Activated gamma-delta T cell (primary cell): ENCODE results near the gene CAMP.
"Not testable (repeated sequence)": the region's sequence is repeated elsewhere in the genome, so short reads cannot be mapped to it uniquely, and the experiment has no call there.

Experiments used
- DNase-seq: peaks from one replicate; lab custom pipeline; 2025; lab: John Stamatoyannopoulos, UW
- total RNA-seq, 2 donors: gene quantifications; one replicate each; lab custom pipeline; 2026; lab: John Stamatoyannopoulos, UW

The CAMP gene, protein sequence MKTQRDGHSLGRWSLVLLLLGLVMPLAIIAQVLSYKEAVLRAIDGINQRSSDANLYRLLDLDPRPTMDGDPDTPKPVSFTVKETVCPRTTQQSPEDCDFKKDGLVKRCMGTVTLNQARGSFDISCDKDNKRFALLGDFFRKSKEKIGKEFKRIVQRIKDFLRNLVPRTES
- total RNA-seq = 0 to 0.04 reads per million in 2 donors

DNA sequence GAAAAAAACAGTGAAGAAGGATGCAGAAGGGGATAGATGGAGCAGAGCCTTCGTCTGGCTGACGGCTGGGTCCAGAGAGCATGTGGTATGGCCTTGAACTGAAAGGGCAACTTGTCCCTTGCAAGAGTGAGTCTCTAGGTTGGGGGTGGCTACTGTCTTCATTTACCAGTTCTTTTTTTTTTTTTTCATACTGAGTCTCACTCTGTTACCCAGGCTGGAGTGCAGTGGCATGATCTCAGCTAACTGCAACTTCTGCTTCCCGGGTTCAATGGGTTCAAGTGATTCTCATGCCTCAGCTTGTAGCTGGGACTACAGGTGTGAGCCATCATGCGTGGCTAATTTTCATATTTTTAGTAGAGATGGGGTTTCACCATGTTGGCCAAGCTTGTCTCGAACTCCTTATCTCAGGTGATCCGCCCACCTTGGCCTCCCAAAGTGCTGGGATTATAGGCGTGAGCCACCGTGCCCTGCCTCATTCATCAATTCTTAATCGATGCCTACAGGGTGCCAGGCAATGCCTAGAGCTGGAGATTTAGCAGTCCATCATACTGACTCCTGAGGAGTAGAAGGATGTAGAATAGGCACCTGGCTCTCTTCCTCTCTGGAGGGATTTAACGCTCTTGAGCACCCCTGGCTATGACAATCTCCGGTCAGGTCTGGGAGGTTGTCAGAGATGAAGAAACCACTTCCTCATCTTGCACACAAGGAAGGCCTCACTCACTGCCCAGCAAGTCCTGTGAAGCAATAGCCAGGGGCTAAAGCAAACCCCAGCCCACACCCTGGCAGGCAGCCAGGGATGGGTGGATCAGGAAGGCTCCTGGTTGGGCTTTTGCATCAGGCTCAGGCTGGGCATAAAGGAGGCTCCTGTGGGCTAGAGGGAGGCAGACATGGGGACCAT, at the start of gene CAMP:
Gene CAMP (plus strand): TSS at position 880 of the 898 bp plus-strand sequence. CDS start 17 bp downstream, at position 897.
- no peak for DNase-seq

DNA sequence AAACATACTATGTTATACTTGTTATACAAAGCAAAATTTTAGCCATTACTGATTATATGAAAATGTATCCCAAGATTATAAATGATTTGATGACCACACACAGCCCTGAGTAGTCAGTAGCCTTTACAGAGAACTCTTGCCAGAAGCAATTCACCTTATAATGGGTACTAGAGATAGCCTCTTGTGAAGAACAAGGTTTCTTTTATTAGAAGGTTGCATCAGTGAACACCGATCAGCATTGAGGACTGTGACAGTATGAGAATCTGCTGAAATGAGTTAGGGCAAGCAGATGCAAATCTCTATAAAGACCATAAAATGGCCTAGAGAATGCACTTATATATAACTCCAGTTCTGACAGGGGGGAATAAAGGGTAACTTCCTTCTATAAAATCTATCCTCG, 45.2 kb upstream of the CAMP start:
- DNase-seq = no peak

DNA sequence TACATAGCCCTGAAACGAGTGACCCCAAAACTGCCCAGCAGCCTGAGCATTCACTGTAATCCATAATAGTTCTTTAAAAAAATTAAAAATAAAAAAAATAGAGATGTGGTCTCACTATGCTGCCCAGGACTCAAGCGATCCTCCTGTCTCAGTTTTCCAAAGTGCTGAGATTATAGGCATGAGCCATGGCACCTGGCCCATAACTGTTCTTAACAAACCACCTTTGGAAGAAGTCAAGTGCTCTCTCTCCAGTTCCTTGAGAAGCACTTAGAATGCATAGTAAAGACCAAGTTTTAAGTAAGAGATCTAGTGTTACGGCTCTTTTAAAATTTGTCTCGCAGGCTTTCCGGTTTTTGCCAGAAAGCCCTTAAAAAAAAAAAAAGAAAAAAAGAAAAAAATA, 43.3 kb upstream of the CAMP start:
- no peak for DNase-seq

DNA sequence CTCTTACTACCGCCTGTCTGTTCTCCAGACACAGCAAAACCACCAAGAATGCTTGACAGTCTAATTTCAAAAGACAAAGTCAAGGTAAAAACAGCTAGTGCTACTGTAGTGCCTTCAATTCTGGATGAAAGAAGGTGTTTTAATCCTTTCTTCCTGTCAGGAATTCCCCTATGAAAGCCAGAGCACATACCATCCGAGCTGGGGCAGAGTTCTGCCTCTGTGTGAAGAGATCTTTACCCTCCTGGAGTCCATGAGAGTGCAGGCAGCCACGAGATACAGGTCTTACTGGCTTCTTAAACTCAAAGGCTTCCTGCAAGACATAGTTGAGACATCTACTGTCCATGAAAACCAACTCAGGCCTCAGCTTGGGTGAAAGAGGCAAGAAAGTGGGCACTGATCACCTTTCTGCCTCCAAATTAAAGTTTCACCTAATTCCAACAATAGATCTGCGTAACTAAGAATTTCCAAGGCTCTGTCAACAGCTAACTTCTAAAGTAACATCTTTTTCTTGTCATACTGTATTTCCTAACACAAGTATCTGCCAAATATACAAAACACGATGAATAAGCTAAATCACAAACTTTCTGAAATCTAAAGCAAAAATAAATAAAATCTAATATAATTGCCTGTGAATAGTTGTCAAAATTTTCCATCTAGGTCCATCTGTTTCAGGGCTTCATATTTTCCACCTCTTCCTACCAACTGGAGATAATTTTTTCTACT, 42.6 kb upstream of the CAMP start:
- DNase-seq = no peak

DNA sequence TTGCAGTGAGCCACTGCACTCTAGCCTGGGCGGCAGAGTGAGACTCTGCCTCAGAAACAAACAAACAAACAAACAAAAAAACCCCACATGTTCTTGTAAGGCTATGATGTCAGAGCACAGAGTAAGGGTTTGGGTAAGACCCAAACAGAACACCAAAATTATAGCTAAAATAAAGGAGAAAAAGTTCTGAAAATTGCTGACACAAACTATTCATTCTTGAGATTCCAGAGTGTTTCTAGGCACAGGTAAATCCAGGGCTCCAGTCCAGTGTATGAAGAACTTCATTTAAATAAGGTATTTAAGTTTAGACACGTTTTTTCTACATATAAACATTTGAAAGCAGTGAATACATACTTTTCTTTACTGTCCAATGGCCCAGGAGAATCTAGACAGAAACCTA, 39.0 kb upstream of the CAMP start:
- DNase-seq = no peak

DNA sequence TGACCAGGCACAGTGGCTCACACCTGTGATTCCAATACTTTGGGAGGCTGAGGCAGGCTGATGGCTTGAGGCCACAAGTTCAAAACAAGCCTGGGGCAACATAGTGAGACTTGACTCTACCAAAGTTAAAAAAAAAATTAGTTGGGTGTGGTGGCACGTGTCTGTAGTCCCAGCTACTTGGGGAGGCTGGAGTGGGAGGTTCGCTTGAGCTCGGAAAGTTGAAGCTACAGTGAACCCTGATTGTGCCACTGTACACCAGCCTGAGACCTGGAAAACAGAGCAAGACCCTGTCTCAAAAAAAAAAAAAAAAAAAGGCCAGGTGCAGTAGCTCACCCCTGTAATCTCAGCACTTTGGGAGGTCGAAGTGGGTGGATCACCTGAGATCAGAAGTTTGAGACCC, 38.2 kb upstream of the CAMP start:
- DNase-seq = no peak

DNA sequence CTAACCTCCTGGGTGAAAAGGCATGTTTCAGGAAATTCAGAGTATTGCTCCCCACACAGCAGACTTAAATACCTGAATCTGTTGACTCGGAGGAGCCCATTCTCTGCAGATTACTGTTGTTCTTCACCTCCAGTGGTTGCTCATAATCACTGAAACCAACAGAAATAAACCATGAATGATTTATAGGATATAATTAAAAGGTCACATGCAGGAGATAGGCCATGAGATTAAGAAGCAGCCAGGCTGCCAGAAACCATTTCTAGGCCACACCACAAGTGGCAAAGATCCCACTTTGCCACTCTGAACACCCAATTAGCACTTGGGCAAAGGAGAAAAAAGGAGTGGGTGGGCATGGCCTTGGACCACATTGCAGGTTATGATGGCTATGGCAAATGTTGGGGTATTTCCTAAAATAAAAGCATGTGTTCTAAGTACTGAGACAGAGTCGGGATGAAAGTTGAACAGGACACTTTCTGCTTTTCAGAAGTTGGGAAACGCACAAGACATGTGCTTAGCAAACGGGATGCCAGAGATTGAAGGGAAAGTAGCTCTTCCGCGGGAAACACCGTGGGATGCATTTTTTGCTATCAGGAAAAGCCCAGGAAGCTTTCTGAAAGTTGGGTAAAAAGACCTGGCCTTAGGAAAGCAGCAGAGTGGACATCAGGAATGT, 36.5 kb upstream of the CAMP start:
- DNase-seq = no peak

DNA sequence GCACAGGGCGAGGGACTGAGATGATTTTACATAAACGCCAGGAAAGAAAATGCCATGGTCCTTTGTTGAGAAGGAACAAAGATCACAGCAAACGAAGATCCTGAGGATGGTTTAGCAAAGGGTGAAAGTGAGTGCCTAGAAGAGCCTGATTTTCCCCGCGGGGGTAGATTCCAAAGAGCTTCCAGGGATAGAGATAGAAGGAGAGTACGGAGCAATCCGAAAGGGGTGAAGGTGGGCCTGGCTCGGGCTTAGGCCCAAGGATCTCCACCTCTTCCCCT, 36.1 kb upstream of the CAMP start:
- DNase-seq = no peak

DNA sequence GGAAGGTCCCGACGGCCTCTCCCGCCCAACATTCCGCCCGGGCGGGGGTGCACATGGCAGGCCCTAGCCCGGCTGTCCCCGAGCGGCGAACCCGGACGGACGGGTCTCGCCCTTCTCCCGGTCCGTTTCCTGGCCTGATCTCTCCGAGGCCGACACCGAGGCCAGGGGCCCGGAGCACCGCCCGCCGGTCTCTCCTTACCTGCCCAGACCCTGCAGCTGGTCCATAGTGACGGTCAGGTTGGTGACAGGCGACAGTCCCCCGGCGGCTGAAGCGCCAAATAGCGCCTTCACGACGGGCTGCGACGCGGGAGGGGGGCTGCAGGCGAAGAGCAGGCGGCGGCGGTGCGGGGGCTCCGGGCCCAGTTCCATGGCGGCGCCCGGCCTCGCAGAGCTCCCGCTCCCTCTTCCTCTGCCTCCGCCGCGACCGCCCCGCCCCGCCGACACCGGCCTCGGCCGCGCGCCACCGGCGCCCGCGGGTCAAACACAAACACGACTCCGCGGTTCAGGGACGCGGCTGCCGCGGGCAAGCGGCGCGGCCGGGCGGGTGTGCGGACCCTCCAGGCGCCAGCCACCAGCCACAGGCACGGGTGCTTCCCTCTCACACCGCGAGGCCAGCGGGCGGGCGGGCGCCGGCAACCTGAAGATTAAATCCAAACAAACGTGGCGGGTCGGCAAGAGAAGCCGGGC, 35.6 kb upstream of the CAMP start:
- peak; percentile 27 for DNase-seq

DNA sequence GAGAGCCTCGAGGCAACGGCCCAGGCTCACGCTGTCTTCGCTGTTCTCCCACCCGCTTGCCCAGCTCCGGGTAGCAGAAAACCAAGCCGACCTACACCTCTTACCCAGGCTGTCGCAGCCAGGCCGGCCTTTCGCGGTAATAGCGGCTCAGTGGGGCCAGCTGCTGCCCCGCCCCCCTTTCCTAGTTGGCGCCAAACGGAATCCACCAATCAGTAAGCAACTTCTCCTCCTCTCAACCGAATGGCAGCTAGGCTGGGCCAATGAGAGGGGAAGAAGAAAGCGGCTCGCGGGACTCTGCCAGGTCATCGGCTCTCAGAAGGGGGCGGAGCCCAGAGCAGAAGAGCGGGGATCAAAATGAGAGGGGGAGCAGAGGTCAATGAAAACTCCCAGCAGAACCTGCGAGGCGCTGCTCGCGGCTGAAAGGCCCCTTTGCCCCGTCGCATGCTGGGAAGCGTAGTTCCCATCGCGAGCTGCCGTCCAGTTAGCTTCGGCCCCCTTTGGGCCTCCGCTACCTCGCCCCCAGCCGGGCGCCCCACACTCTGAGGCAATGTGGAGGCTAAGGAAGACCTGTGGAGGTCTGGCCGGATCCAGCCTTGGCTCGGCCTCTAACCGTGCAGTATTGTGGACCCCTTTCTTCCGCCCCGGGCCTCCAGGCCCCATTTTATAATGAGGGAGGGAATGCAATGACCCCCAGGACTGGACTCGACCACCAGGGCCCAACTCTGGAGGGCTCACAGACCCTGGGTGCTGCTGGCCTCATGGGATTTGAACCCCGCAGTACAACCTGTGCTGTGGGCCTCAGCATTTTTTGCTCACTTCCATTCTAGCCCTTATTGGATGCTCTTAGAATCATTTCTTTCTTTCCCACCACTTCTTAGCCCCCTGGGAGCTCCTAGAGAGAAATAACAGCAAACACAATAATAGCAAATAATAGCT, 34.8 kb upstream of the CAMP start, which contains the start of gene CDC25A:
Gene CDC25A (minus strand): TSS at position 152 of the 936 bp plus-strand sequence. CDS start 470 bp downstream, outside the sequence.
- peak; percentile 57 for DNase-seq

DNA sequence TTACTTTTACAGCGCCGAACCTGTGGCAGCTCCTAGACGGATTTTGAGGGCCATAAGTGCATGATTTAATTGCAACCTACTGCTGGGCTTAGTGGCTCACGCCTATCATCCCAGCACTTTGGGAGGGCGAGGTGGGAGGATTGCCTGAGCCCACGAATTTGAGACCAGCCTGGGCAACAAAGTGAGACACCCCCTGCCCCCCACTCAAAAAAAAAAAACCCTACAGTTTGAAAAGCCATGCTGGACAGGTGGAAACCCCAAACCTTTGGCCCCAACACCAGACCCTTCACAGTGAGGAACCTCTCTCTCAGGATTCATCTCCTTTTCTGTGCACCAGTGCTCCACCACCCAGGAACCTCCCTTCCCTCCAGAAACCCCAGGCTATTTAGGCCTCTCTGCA, 34.0 kb upstream of the CAMP start:
- DNase-seq = no peak

DNA sequence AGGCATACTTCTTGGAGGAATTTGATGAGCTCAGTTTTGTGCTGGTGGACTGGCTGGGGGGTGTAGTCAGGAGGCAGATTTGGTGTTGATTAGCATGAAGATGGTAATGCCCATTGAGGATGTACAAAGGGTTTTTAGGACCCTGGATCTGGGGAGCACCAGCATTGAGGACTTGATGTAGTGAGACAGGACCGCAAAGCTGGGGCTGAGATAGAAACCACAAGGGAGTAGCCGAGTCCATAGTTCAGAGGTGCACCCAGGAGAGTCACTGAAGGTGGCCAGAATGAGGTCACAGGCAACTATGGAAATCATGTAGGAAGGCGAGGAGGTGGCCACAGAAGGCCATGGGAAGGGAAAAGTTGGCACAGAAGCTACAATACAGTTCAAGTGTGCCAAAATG, 32.4 kb upstream of the CAMP start:
- DNase-seq = no peak

DNA sequence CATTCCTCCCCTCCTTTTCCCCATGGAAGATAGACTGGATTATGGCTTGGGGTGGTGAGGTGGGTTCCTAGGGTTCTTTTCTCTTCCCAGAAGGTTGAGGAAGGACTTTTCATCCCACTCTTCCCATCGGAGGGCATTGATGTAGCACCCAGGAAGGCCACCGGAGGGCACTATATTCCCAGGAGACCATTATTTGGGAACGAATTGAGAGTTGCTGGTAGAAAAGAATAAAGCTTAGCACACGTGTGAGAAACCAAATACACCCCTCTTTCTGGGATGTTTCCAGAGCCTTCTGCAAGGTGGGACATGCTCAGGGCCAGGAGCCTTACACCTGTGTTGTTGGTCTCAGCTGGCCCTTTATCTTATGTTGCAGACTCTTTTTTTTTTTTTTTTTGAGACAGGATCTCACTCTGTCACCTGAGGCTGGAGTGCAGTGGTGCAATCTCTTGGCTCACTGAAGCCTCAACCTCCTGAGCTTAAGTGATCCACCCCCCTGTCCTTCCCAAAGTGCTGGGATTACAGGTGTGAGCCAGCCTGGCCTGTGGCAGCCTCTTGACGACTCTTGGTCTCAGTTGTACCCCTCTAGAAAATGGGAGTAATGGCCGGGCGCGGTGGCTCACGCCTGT, 28.7 kb upstream of the CAMP start:
- DNase-seq = no peak

DNA sequence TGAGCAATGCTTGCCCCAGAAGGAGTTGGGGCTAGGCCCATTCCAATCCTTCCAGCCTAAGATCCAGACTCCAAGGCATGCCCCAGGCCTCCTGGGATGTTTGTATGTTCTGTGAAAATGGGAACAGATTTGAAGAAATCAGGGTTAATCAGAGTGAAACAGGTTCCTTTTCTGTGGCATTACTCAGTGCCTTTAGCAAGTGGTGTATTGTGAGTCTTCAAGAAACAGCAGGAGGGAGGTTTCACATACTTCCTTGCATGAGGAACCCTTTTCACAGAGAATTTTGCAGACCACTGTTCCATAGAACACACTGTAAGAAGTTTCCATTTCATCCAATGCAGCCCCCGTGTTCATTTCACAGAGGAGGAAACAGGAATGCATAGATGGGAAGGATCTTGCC, 26.7 kb upstream of the CAMP start:
- no peak for DNase-seq

DNA sequence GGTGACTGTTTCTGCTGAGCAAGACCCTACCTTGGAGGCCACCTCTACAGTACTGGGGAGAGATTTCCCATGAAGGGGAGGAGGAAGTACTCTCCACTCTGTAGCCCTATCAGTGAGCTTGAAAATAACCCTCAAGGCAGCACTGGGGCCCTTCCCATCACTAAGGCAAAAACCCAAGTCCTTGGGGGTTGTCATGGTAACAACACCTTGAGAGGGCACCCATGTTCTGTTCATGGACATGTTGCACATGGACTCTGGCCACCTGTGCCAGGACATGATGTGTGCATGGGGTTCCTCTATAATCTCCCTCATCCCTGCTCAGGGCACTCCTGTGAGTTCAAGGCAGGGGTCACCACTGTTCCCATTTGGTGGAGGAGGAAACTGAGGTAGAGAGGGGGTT, 24.2 kb upstream of the CAMP start:
- DNase-seq = no peak

DNA sequence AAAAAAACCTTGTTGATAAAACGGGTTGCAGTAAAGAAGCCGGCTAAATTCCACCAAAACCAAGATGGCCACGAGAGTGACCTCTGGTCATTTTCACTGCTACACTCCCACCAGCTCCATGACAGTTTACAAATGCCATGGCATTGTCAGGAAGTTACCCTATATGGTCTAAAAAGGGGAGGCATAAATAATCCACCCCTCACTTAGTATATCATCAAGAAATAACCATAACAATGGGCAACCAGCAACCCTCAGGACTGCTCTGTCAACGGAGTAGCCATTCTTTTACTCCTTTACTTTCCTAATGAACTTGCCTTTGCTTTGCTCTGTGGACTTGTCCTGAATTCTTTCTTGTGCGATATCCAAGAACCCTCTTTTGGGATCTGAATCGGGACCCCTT, 20.7 kb upstream of the CAMP start:
- no peak for DNase-seq

DNA sequence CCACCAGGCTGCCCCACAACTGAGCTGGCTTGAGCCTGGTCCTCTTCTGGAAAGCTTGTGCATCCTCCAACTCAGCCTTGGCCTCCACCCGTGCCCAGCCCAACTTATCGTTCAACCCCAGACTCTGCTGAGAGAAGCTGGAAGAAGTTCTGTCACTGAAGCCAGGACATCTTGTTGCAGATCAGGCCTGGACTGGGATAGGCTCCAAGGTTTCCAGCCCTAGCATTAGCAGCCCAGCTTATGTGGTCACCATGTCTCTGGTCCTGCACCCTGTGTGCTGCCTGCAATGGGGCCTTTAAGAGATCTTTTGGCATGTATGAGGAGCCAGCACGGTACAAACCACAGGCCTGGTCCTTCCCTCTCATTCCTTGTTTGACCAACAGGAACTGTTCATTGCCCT, 15.2 kb upstream of the CAMP start:
- DNase-seq = no peak

DNA sequence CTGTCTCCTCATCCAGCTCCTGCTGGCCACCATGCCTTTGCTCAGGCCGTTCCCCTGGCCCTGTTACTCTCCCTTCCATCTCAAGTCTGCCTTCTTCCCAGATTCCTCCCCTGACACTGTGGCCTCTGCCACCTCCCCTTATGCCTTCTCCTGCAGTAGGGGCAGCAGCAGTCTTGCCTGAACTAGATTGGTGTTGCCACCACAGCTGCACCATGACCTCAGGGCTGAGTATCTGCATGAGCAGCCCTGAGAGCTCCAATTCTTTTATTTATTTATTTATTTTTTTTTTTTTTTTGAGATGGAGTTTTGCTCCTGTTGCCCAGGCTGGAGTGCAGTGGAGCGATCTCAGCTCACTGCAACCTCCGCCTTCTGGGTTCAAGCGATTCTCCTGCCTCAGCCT, 13.8 kb upstream of the CAMP start:
- DNase-seq = no peak

DNA sequence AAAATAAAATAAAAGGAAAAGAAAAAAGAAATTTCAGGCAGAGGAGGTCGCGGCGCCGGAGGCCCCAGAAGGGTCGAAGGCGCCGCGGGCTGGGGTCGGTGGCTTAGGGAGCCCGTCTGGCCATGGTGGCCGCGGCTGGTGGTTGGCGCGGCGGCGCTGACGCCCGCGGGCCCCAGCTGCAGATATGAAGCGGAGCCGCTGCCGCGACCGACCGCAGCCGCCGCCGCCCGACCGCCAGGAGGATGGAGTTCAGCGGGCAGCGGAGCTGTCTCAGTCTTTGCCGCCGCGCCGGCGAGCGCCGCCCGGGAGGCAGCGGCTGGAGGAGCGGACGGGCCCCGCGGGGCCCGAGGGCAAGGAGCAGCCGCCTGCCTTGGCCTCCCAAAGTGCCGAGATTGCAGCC, 12.8 kb upstream of the CAMP start:
- DNase-seq = not testable (repeated sequence)

DNA sequence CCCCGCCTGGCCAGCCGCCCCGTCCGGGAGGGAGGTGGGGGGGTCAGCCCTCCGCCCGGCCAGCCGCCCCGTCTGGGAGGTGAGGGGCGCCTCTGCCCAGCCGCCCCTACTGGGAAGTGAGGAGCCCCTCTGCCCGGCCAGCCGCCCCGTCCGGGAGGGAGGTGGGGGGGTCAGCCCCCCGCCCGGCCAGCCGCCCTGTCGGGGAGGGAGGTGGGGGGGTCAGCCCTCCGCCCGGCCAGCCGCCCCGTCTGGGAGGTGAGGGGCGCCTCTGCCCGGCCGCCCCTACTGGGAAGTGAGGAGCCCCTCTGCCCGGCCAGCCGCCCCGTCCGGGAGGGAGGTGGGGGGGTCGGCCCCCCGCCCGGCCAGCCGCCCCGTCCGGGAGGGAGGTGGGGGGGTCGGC, 11.5 kb upstream of the CAMP start:
- DNase-seq = not testable (repeated sequence)
